Trophoblast cell (in vitro differentiated cells and primary cell): ENCODE results near the gene MATN4.

Experiments used
- DNase-seq, 2 donors: peaks; one replicate each; pipeline ENCODE4 v3.0.0-alpha.2; 2016
- H2AFZ ChIP-seq: 2 replicates; pipeline ENCODE4 v1.6.1; 2013; ENCODE audit warnings: low read length, moderate library complexity, mild to moderate bottlenecking; ENCODE audit not compliant: insufficient read depth, poor library complexity
- H2AK5ac ChIP-seq: 2 replicates; pipeline ENCODE4 v1.6.1; 2013; ENCODE audit warnings: mild to moderate bottlenecking, low read length
- H2BK120ac ChIP-seq: 2 replicates; pipeline ENCODE4 v1.6.1; 2013; ENCODE audit warnings: low read length, mild to moderate bottlenecking, moderate library complexity; ENCODE audit not compliant: insufficient read depth, poor library complexity
- H2BK12ac ChIP-seq: 2 replicates; pipeline ENCODE4 v1.6.1; 2013; ENCODE audit warnings: mild to moderate bottlenecking, low read length, moderate library complexity
- H2BK5ac ChIP-seq: 2 replicates; pipeline ENCODE4 v1.6.1; 2013; ENCODE audit warnings: low read length, low read depth, moderate library complexity, mild to moderate bottlenecking; ENCODE audit not compliant: poor library complexity
- H3K14ac ChIP-seq: 2 replicates; pipeline ENCODE4 v1.6.1; 2013; ENCODE audit warnings: mild to moderate bottlenecking, low read length
- H3K18ac ChIP-seq: 2 replicates; pipeline ENCODE4 v1.6.1; 2013; ENCODE audit warnings: mild to moderate bottlenecking, low read length
- H3K23ac ChIP-seq: 2 replicates; pipeline ENCODE4 v1.6.1; 2013; ENCODE audit warnings: low read length
- H3K27ac ChIP-seq: 2 replicates; pipeline ENCODE4 v1.5.1; 2013; ENCODE audit warnings: low read depth, mild to moderate bottlenecking, inconsistent platforms, low read length, moderate library complexity
- H3K27me3 ChIP-seq: 2 replicates; pipeline ENCODE4 v1.6.1; 2013; ENCODE audit warnings: inconsistent platforms, mild to moderate bottlenecking, low read length, moderate library complexity; ENCODE audit not compliant: insufficient read depth
- H3K36me3 ChIP-seq, 2 experiments: 1 replicate in 1 of 2; 2 replicates in 1 of 2; pipeline ENCODE4 v1.6.1; 2013; ENCODE audit warnings: low read length in 2 of 2, mild to moderate bottlenecking in 2 of 2, moderate library complexity in 1 of 2; ENCODE audit not compliant: insufficient read depth in 2 of 2, control insufficient read depth in 1 of 2
- H3K4ac ChIP-seq: 2 replicates; pipeline ENCODE4 v1.6.1; 2013; ENCODE audit warnings: low read depth, mild to moderate bottlenecking, low read length, moderate library complexity
- H3K4me1 ChIP-seq, 2 experiments: 1 replicate in 1 of 2; 2 replicates in 1 of 2; pipeline ENCODE4 v1.6.1; 2013; ENCODE audit warnings: low read length in 2 of 2, mild to moderate bottlenecking in 2 of 2, moderate library complexity in 1 of 2; ENCODE audit not compliant: insufficient read depth in 2 of 2, control insufficient read depth in 1 of 2
- H3K4me2 ChIP-seq: 2 replicates; pipeline ENCODE4 v1.6.1; 2013; ENCODE audit warnings: inconsistent platforms, mild to moderate bottlenecking, low read length, moderate library complexity
- H3K4me3 ChIP-seq: 2 replicates; pipeline ENCODE4 v1.5.1; 2013; ENCODE audit warnings: mild to moderate bottlenecking, low read depth, low read length, inconsistent platforms
- H3K79me1 ChIP-seq: one replicate; pipeline ENCODE4 v1.6.1; 2013; ENCODE audit warnings: low read length
- H3K79me2 ChIP-seq: 2 replicates; pipeline ENCODE4 v1.6.1; 2013; ENCODE audit warnings: low read length, mild to moderate bottlenecking; ENCODE audit not compliant: control insufficient read depth, insufficient read depth, poor library complexity
- H3K9ac ChIP-seq: 2 replicates; pipeline ENCODE4 v1.6.1; 2013; ENCODE audit warnings: mild to moderate bottlenecking, low read length
- H3K9me3 ChIP-seq: 2 replicates; pipeline ENCODE4 v1.6.1; 2013; ENCODE audit warnings: low read depth, mild to moderate bottlenecking, control low read depth, inconsistent platforms, low read length; ENCODE audit not compliant: insufficient read depth
- H4K12ac ChIP-seq: 2 replicates; pipeline ENCODE4 v1.6.1; 2013; ENCODE audit warnings: low read depth, mild to moderate bottlenecking, low read length, moderate library complexity
- H4K8ac ChIP-seq: 2 replicates; pipeline ENCODE4 v1.6.1; 2013; ENCODE audit warnings: low read depth, mild to moderate bottlenecking, low read length, moderate library complexity
- H4K91ac ChIP-seq: one replicate; pipeline ENCODE4 v1.6.1; 2013; ENCODE audit warnings: low read depth, mild to moderate bottlenecking, low read length, moderate library complexity
- WGBS: extraction: QIAGEN DNeasy Blood & Tissue Kit; methylation state at CpG from one replicate; pipeline ENCODE4 v1.1.7; 2013; ENCODE audit warnings: missing lambda C conversion rate; ENCODE audit not compliant: insufficient read length, insufficient coverage; ENCODE audit errors: extremely low coverage; 5-methylcytosine and 5-hydroxymethylcytosine counted together

Gene MATN4

DNA sequence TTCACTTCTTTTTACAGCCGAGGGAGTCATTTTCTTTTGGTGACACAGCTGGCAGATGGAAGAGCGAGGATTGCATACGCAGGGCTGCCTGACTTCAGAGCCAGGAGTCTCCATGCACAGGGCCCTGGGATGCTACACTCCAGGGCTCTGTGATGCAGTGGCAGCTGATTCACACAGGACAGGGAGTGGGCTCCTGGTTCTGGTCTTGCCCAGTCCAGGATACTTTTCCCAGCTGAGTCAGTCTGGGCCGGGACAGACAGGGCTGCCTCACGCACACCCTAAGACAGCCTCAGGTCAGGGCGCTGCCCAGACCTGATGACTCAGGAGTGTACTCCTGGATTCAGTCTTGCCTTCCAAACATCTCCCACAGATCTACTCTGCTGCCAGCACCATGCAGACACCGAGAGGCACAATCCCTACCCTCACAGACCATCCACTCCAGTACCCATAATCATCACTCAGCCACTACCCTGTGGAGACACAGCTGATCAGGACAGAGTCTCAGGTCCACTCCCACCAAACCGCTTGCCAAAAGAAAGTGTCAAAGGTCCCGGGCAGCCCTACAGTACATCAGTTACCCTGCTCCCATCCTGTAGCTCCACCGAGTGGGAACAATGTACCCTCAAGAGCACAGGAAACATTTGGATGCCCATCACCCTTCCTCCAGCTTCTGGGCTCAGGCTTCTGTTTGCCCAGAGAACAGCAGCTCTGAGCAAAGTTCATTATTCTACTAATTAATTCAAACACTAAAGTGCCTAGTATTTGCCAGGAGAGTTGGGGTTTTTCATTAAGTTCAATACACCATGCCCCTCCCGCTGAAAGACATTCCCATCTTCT, 28.6 kb upstream of the MATN4 start:
- no peak overlapping the region for H4K12ac ChIP-seq
- H4K8ac ChIP-seq, result no peak overlapping the region
- H3K27ac ChIP-seq, result peak overlapping the region; percentile 90
- no peak overlapping the region for H3K4me3 ChIP-seq
- no peak overlapping the region for H3K9ac ChIP-seq
- H3K23ac ChIP-seq, result no peak overlapping the region
- H2AK5ac ChIP-seq, result no peak overlapping the region
- H3K9me3 ChIP-seq, result no peaks in the 10 kb centered on the region
- peaks cover 35 to 39% of the 10 kb centered on the region in 2 experiments for H3K36me3 ChIP-seq
- H3K79me1 ChIP-seq, result peaks cover 33% of the 10 kb centered on the region
- peak overlapping the region; percentile 60 for H3K18ac ChIP-seq
- peak overlapping the region; percentile 29 for H2BK120ac ChIP-seq
- peak overlapping the region; percentile 28 for H3K14ac ChIP-seq
- H4K91ac ChIP-seq, result peak overlapping the region; percentile 71
- H3K4me1 ChIP-seq, result peaks cover 52% of the 10 kb centered on the region in 2 experiments
- peak overlapping the region; percentile 60 for H2BK5ac ChIP-seq
- H3K27me3 ChIP-seq, result no peaks in the 10 kb centered on the region
- no CpG with 5 or more reads among the region's 11 CpGs for WGBS
- H3K4ac ChIP-seq, result peak overlapping the region; percentile 71
- H2BK12ac ChIP-seq, result peak overlapping the region; percentile 61
- no peak overlapping the region for H2AFZ ChIP-seq
- H3K79me2 ChIP-seq, result peaks cover 34% of the 10 kb centered on the region
- peak; percentile 95 to 97 for DNase-seq
- H3K4me2 ChIP-seq, result peak overlapping the region; percentile 9

DNA sequence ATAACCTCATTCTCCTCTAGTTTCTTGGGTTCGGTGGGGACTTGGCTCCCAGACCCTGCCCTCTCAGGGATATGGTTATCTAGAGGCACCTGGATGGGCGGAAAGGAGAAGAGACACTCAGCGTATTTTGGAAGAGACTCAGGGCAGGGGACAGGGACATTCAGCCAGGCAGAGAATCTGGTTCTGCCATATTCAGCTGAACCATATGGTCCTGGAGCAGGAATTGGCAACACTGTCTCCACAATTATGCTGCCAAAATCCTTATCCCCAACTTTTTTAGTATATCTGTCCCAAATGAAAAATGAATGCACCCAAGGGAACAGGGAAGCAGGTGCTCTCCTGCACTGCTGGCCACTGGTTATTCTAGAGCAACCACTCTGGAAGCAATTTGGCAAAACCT, 22.4 kb upstream of the MATN4 start:
- Histone ChIP-seq H3K4me3 (no peak overlapping the region), H3K79me1 (no peaks in the 10 kb centered on the region), H2BK120ac (no peak overlapping the region), H3K79me2 (no peaks in the 10 kb centered on the region), H3K36me3 (peaks cover 49 to 68% of the 10 kb centered on the region in 2 experiments), H3K9ac (no peak overlapping the region), H3K27me3 (no peaks in the 10 kb centered on the region), H4K12ac (no peak overlapping the region), H4K8ac (no peak overlapping the region), H3K9me3 (no peaks in the 10 kb centered on the region), H3K4me1 (peaks cover under 1 to 1% of the 10 kb centered on the region in 2 experiments), H2BK5ac (no peak overlapping the region), H3K18ac (no peak overlapping the region), H3K27ac (no peak overlapping the region), H3K14ac (no peak overlapping the region), H3K23ac (no peak overlapping the region), H2AFZ (no peak overlapping the region), H2BK12ac (no peak overlapping the region), H3K4me2 (no peak overlapping the region), H4K91ac (no peak overlapping the region), H2AK5ac (no peak overlapping the region), H3K4ac (no peak overlapping the region)
- WGBS, result no CpG with 5 or more reads among the region's 3 CpGs
- DNase-seq, result no peak

DNA sequence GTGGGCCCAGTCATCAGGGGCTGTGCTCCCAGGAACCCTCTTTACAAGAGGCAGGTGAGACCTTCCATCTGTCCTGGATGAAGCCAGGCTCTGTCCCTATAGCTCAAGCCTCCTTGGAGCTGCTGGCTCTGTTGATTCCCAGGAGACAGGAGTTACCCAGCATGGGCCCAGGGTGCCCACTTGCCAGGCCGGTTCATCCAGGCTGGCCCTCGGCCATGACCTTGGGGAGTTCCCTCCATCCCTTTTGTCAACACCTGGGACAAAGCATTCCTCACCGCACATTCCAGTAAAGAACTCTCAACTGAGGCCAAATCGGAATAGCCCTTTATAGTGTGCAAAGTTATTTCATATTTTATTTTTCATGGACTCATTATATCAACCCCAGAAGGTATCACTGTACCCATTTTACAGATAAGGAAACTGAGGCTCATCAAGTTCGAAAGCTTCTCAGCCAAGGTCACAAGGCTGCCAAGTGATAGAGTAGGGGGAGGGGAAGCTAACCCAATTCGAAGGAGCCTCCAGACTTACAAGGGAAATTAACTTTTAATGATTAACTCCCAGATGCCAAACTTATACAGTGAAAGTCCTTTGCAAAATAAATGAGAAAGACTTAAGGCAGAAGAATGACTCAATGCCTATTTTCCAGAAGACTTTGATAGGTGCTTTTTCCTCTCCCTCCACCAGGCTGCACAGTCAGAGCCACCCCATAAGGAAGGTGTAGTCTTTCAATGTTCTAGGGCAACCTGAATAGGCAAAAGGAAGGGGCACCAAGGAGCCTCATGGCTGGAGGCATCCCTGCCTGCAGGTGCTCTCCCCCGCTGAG, 21.6 kb upstream of the MATN4 start:
- Histone ChIP-seq H2AFZ (no peak overlapping the region), H4K91ac (no peak overlapping the region), H3K27me3 (no peaks in the 10 kb centered on the region), H2BK120ac (no peak overlapping the region), H3K4me1 (peaks cover 0 to 5% of the 10 kb centered on the region in 2 experiments), H2AK5ac (no peak overlapping the region), H3K4me2 (no peak overlapping the region), H3K9me3 (peaks cover 2% of the 10 kb centered on the region), H3K79me2 (no peaks in the 10 kb centered on the region), H3K4me3 (no peak overlapping the region), H3K14ac (no peak overlapping the region), H3K36me3 (peaks cover 43 to 64% of the 10 kb centered on the region in 2 experiments), H4K12ac (no peak overlapping the region), H3K18ac (no peak overlapping the region), H4K8ac (no peak overlapping the region), H3K79me1 (no peaks in the 10 kb centered on the region), H3K4ac (no peak overlapping the region), H3K9ac (no peak overlapping the region), H3K23ac (no peak overlapping the region), H2BK5ac (no peak overlapping the region), H3K27ac (no peak overlapping the region), H2BK12ac (no peak overlapping the region)
- WGBS, result no CpG with 5 or more reads among the region's 7 CpGs
- no peak for DNase-seq

DNA sequence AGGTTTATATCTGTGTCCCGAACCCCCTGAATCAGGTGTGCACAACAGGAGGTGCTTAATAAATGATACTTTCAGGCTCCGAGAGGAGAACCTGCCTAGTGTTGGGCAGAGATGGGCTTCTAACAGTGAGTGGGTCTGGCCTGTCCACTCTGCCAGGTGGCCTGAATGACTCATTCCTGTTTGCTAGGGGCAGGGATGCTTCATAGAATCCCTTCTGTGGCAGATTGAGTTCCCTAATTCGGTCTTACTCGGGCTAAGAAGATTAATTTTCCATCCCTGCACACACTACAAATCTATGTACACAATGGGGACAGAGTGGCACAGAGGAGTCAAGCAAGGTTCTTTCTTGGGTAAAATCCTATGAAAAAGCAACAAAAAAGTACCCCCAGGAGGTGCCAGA, 20.4 kb upstream of the MATN4 start:
- Histone ChIP-seq H2BK5ac (no peak overlapping the region), H4K12ac (no peak overlapping the region), H3K4ac (no peak overlapping the region), H2AK5ac (no peak overlapping the region), H3K79me1 (no peaks in the 10 kb centered on the region), H3K79me2 (no peaks in the 10 kb centered on the region), H3K9ac (no peak overlapping the region), H4K91ac (no peak overlapping the region), H4K8ac (no peak overlapping the region), H3K4me3 (no peak overlapping the region), H2BK12ac (no peak overlapping the region), H3K27ac (no peak overlapping the region), H3K18ac (no peak overlapping the region), H3K36me3 (peaks cover 41 to 69% of the 10 kb centered on the region in 2 experiments), H3K4me2 (no peak overlapping the region), H2AFZ (no peak overlapping the region), H3K9me3 (peaks cover 4% of the 10 kb centered on the region), H3K4me1 (peaks cover 0 to 6% of the 10 kb centered on the region in 2 experiments), H2BK120ac (no peak overlapping the region), H3K14ac (no peak overlapping the region), H3K23ac (no peak overlapping the region), H3K27me3 (no peaks in the 10 kb centered on the region)
- WGBS, result no CpG with 5 or more reads among the region's 4 CpGs
- no peak for DNase-seq
